ENCODE results near the gene ASPDH.
A peak's percentile ranks its signal among the peaks of the same experiment; 100 is the strongest.

The ASPDH gene

GRCh38 chr19:50514346-50515167 lies 844 bp upstream of the ASPDH start:
- TF ChIP-seq, protein P1, sequence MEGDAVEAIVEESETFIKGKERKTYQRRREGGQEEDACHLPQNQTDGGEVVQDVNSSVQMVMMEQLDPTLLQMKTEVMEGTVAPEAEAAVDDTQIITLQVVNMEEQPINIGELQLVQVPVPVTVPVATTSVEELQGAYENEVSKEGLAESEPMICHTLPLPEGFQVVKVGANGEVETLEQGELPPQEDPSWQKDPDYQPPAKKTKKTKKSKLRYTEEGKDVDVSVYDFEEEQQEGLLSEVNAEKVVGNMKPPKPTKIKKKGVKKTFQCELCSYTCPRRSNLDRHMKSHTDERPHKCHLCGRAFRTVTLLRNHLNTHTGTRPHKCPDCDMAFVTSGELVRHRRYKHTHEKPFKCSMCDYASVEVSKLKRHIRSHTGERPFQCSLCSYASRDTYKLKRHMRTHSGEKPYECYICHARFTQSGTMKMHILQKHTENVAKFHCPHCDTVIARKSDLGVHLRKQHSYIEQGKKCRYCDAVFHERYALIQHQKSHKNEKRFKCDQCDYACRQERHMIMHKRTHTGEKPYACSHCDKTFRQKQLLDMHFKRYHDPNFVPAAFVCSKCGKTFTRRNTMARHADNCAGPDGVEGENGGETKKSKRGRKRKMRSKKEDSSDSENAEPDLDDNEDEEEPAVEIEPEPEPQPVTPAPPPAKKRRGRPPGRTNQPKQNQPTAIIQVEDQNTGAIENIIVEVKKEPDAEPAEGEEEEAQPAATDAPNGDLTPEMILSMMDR (conservative IDR thresholded peaks at IDR 0.05; ENCODE audit: low read depth, low read length) = no peak
- no peak overlapping the region for H3K4me3 ChIP-seq (ENCODE audit: low read depth, low read length)
- DNase-seq (ENCODE audit: low read depth) = no peak

GRCh38 chr19:50512999-50513745 lies 541 bp downstream of the ASPDH start:
- H3K4me3 ChIP-seq (ENCODE audit: low read depth, low read length) = no peak overlapping the region
- no peak for DNase-seq (ENCODE audit: low read depth)
- TF ChIP-seq, protein P1 (conservative IDR thresholded peaks at IDR 0.05; ENCODE audit: low read depth, low read length) = no peak

GRCh38 chr19:50512112-50512998 lies 1.4 kb downstream of the ASPDH start:
- H3K4me3 ChIP-seq (ENCODE audit: low read depth, low read length) = peak overlapping the region; percentile 90
- DNase-seq (ENCODE audit: low read depth) = no peak
- TF ChIP-seq, protein P1 (conservative IDR thresholded peaks at IDR 0.05; ENCODE audit: low read depth, low read length) = no peak

DNA sequence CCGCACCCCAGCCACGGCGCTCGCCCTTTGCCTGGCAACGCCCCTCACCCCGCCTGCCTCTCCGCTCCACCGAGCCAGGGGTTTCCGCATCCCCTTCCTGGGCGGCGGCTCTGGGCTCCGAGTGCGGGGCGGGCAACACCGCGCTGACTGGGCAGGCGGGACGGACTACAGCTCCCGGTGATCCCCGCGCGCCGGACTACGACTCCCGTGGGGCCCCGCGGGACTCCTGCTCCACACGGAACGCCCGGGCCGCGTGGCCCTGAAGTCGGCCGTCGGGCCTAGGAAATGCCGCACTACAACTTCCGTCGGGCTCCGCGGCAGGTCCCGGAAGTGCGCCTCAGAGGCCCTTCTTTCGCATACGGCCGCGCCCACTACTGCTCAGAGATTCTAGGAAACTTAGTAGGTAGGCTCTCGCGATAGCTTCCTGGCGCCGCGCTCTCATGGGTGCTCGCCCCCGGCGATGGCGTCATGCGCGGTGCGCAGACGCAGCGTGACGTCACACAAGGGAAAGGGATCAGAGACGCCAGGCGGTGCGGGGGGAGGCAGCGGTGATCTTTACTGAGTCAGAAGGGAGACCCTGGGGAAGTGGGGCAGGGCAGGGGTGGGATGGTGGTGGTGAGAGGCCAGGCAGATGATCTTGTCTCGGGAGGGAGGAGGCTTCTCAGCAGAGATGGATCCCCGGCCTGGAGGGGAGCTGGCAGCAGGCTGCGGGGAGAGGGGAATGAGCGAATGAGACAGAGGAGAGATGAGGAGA lies 2.5 kb downstream of the ASPDH start, which contains the start of gene JOSD2:
Gene JOSD2, minus strand, starts transcription at position 123 of the 754 bp plus-strand sequence. CDS start 760 bp downstream, outside the sequence.
- H3K4me3 ChIP-seq (ENCODE audit: low read depth, low read length) = peak within 1 kb of the TSS; percentile 90

GRCh38 chr19:50510700-50511068 lies 3.0 kb downstream of the ASPDH start:
- TF ChIP-seq, protein P1 (conservative IDR thresholded peaks at IDR 0.05; ENCODE audit: low read depth, low read length) = no peak
- H3K4me3 ChIP-seq (ENCODE audit: low read depth, low read length) = peak overlapping the region; percentile 90
- DNase-seq (ENCODE audit: low read depth) = peak; percentile 28

More for the DNA sequence above, 2.5 kb downstream of the ASPDH start, which contains the start of gene JOSD2:
- TF ChIP-seq, protein P1 (conservative IDR thresholded peaks at IDR 0.05; ENCODE audit: low read depth, low read length) = no peak
- DNase-seq (ENCODE audit: low read depth) = peak; percentile 100

DNA sequence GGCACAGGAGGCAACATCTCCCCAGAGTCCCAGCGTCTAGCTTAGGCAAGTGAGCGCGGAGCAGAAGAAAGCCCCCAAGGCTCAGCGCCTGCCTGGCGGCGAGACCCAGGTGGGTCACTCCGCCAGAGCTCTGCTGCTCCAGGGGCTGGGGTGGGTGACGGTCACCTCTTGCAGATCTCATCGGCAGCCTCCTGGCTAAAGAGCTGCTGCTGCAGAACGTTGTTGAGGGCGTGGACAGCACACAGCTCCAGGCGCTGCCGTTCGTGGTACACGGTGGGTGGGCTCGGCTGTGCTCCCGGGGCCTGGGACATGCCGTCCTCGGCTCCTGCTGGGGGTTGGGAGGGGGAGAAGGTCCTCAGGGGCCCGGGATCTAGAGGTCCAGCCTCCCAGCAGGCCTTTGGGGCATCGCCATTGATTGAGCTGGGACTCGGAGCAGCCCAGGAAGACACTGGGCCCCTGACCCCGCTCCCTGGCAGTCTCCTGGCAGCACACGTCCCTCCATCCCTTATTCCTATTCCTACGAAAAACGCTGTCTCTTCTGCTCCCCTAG lies 3.5 kb downstream of the ASPDH start:
- TF ChIP-seq, protein P1 (conservative IDR thresholded peaks at IDR 0.05; ENCODE audit: low read depth, low read length) = no peak
- peak; percentile 13 for DNase-seq (ENCODE audit: low read depth)
- peak overlapping the region; percentile 90 for H3K4me3 ChIP-seq (ENCODE audit: low read depth, low read length)

Measured in choroid plexus epithelial cell (primary cell).